ENCODE results near the gene NHERF2.

The NHERF2 gene

DNA sequence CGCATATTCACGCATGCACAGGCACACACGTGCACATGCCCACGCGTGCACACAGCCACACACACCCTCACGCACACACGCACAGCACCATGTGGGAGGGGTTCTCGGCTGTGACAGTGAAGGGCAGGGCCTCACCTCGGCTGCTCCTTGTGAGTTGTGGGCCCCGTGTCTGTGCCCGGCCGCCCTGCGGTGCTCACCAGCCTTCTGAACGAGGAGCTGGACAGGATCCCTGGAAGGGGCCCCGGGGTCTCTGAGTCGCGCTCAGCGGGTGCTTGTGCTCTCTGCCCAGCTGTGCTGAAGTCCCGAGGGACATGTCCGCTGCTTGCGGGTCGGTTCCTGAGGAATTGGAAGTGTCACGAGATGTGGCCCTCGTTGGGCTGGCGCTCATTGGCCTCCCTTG lies 37.2 kb downstream of the NHERF2 start:
- DNase-seq = no peak

DNA sequence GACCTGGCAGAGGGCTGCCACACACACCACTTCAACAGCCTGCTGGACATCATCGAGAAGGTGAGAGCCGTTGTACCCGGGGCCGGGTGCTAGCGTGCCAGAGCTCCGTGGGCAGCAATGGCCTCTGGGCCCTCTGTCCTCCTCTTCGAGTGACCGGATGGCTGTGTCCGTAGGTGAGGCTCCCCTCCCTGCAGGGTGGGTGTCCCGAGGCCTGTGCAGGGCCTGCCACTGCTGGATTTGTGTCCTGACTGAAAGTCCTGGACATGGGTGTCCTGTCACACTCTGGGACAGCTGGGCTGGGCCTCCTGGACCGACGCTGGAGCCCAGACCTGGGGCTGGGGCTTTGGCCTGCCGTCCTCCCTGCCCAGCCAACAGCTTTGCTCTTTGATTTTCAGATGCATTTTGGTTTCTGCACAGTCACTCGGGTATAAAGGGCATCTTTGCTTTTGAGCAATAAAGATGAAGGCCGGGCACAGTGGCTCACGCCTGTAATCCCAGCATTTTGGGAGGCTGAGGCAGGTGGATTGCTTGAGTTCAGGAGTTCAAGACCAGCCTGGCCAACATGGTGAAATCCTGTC lies 37.8 kb downstream of the NHERF2 start:
- no peak for DNase-seq

GRCh38 chr16:2066139-2066538 lies 39.4 kb downstream of the NHERF2 start:
- DNase-seq = no peak

DNA sequence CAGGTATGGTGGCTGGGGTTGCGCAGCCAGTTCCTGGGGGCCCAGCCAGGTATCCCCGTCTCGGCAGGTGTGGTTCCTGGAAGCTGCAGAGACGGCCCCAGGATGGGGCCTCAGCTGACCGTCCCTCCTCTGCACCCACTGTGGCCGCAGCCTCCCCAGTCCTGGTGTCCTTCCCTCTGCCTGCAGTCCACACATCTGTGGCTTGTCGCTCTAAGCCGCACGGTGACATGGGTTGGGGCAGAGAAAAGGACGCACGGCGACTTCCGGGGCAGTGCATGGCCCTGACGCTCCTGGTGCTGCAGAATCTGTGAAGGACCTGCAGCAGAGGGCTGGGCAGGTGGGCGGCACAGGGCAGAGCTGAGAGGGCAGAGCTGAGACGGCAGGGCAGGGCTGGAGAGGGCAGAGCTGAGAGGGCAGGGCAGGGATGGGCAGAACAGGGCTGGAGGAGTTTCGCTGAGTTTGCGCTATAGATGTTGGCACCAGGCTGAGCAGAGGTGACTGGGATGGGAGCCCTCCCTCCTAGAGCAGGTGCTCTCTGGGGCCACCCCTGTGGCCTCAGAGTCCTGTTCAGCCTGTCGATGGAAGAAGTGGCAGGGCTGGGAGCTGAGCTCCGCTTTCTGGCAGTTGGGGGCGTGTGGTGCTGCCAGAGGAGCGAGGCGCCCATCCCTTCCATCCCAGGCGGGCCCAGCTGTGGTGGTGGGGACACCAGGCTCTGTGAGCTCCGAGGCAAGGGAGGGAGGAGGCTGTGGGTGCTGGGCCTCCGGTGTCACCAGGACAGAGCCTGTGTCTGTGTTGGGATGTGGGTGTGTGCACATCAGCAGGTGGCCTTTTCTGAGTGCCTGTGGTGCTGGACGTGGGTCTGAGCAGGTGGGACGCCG lies 44.1 kb downstream of the NHERF2 start:
- DNase-seq = no peak

- DNase-seq = no peak
Observed at GRCh38 chr16:2071454-2072202, 44.9 kb downstream of the NHERF2 start.

- DNase-seq = no peak
Observed at GRCh38 chr16:2072926-2073325, 46.2 kb downstream of the NHERF2 start.

GRCh38 chr16:2074071-2074470 lies 47.4 kb downstream of the NHERF2 start:
- no peak for DNase-seq

- no peak for DNase-seq
Observed at GRCh38 chr16:2075631-2076030, 48.9 kb downstream of the NHERF2 start.

- no peak for DNase-seq
Observed at GRCh38 chr16:2076072-2076865, 49.6 kb downstream of the NHERF2 start.

GRCh38 chr16:2077016-2077415 lies 50.3 kb downstream of the NHERF2 start:
- DNase-seq = no peak

DNA sequence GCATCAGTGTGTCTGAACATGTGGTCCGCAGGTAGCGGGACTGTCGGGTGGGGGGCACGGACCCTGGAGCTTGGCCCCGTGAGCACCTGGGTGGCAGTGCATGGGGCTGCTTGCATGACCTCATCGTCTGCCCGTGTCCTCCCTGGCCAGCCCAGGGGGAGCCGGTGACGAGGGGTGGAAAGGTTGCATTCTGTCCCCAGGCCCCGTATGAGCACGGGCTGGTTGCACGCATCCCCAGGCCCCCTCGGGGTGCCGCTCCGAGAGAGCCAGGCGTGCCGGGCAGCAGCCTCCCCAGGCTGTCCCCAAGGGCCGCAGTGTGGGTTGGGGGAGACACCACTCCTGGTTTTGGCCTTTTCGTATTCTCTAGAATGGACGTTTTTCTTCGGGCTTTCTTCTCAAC lies 51.0 kb downstream of the NHERF2 start:
- DNase-seq = no peak

DNA sequence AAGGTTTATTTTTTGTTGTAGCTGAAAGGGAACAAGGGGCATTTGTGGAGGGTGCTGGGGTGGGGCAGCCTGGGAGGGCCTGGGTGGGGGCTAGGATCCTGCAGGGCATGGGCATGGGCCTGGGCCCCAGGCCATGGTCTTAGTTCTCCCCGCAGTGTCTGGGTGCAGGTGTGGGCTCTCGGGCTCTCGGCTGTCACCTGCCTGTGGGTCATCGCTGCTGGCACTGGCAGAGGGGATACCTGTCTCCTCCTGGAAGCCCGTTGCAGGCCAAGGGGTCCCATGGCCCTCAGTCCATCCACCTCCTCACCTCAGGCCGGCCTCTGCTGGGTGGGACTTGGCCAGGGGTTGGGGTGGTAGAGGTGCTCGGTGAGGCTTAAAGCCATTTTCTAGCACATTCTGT lies 51.4 kb downstream of the NHERF2 start:
- DNase-seq = no peak

GRCh38 chr16:2078691-2079090 lies 52.0 kb downstream of the NHERF2 start:
- DNase-seq = no peak

DNA sequence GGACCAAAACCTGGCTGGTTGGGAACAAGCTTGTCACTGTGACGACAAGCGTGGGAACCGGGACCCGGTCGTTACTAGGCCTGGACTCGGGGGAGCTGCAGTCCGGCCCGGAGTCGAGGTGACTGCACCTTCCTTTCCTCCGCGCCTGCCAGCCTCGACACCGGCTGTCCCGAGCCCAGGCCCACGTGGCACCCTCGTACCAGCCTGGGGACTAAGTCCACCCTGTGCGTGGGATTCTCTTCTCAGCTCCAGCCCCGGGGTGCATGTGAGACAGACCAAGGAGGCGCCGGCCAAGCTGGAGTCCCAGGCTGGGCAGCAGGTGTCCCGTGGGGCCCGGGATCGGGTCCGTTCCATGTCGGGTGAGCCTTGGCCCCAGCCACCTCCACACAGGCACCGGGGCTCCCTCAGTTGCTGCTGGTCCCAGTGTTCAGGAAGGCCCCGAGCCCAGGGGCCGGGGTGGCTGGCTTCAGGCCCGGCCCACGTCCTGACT lies 52.7 kb downstream of the NHERF2 start:
- no peak for DNase-seq

- no peak for DNase-seq
Observed at GRCh38 chr16:2079991-2080390, 53.3 kb downstream of the NHERF2 start.

- no peak for DNase-seq
Observed at GRCh38 chr16:2081201-2082084, 54.7 kb downstream of the NHERF2 start.

GRCh38 chr16:2082171-2082982 lies 55.7 kb downstream of the NHERF2 start:
- DNase-seq = no peak

DNA sequence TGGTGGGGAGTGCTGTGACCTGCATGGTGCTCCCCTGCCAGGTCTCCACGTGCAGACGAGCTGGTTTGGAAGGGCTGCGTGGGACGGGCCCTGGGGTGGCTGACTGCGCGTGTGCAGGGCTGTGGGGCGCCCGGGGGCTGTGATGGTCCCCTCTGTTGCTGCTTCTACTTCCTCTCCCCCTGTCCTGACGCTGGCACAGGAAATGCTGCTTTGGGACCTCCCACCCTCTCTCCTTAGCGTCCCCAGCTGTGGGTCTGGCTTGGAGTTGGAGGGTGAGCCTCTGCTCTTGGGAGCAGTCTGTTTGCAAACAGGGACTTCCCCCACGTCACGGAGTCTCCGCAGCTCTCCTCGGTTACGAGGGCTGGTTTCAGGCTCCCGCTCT lies 56.3 kb downstream of the NHERF2 start:
- no peak for DNase-seq

GRCh38 chr16:2083409-2083808 lies 56.7 kb downstream of the NHERF2 start:
- no peak for DNase-seq

DNA sequence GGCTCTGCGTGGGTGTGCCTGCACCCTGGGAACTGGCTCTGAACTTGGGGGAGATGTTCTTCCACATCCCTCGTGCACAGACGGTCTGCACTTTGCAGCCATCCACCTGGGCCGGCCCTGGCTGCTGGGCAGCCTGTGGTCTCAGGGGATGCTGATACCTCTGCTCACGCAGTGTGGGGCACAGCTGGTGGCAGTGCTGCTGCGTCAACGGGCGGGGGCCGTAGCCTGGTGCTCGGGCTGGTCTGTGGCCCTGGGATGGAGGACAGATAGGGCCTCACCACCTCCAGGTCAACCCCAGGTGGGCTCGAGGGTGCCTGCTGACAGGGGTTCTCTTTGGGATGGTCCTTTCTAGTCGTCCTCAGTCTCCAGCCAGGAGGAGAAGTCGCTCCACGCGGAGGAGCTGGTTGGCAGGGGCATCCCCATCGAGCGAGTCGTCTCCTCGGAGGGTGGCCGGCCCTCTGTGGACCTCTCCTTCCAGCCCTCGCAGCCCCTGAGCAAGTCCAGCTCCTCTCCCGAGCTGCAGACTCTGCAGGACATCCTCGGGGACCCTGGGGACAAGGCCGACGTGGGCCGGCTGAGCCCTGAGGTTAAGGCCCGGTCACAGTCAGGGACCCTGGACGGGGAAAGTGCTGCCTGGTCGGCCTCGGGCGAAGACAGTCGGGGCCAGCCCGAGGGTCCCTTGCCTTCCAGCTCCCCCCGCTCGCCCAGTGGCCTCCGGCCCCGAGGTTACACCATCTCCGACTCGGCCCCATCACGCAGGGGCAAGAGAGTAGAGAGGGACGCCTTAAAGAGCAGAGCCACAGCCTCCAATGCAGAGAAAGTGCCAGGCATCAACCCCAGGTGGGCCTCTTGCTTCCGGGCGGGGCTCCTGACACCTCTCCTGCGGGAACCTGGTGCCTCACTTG lies 57.4 kb downstream of the NHERF2 start:
- DNase-seq = no peak
